NT2/D1 (cell line): ENCODE results near the gene PTCD1.

Source experiments
- YY1 ChIP-seq: IDR thresholded peaks from 2 replicates; pipeline ENCODE4 v1.6.1; 2011; ENCODE audit not compliant: insufficient read length, insufficient read depth
- ZNF274 ChIP-seq: IDR thresholded peaks from 2 replicates; pipeline ENCODE4 v1.6.1; 2011; ENCODE audit warnings: mild to moderate bottlenecking, low read depth, low read length

GRCh38 chr7:99397297-99397983, 41.2 kb downstream of the PTCD1 start:
- no peak for TF ChIP-seq YY1
- no peak for TF ChIP-seq ZNF274
